ENCODE data around the gene PRKACA.

PRKACA gene

GRCh38 chr19:14116525-14116917 is 1.0 kb downstream of the PRKACA start:
- FAIRE-seq (no peak), DNase-seq (ENCODE audit: insufficient read length, low spot score) (no peak)
- TF ChIP-seq CTCF (IDR thresholded peaks at IDR 0.05; ENCODE audit: insufficient read depth, missing control alignments) = no peak

- no peak for FAIRE-seq
- no peak for DNase-seq (ENCODE audit: insufficient read length, low spot score)
- no peak for TF ChIP-seq CTCF (IDR thresholded peaks at IDR 0.05; ENCODE audit: insufficient read depth, missing control alignments)
Measured at GRCh38 chr19:14115756-14116155, 1.8 kb downstream of the PRKACA start.

GRCh38 chr19:14114854-14115253 is 2.7 kb downstream of the PRKACA start:
- TF ChIP-seq CTCF (IDR thresholded peaks at IDR 0.05; ENCODE audit: insufficient read depth, missing control alignments) = peak; percentile 30
- DNase-seq (ENCODE audit: insufficient read length, low spot score) = no peak
- FAIRE-seq = no peak

- no peak for TF ChIP-seq CTCF (IDR thresholded peaks at IDR 0.05; ENCODE audit: insufficient read depth, missing control alignments)
- DNase-seq (ENCODE audit: insufficient read length, low spot score) (no peak), FAIRE-seq (no peak)
Measured at GRCh38 chr19:14114439-14114838, 3.1 kb downstream of the PRKACA start.

- peak; percentile 10 for TF ChIP-seq CTCF (IDR thresholded peaks at IDR 0.05; ENCODE audit: insufficient read depth, missing control alignments)
- FAIRE-seq (no peak), DNase-seq (ENCODE audit: insufficient read length, low spot score) (no peak)
Measured at GRCh38 chr19:14113762-14114414, 3.7 kb downstream of the PRKACA start.

- TF ChIP-seq CTCF (IDR thresholded peaks at IDR 0.05; ENCODE audit: insufficient read depth, missing control alignments) = no peak
- DNase-seq (ENCODE audit: insufficient read length, low spot score) (no peak), FAIRE-seq (no peak)
Measured at GRCh38 chr19:14112809-14113385, 4.7 kb downstream of the PRKACA start.

- TF ChIP-seq CTCF (IDR thresholded peaks at IDR 0.05; ENCODE audit: insufficient read depth, missing control alignments) = no peak
- FAIRE-seq = no peak
- no peak for DNase-seq (ENCODE audit: insufficient read length, low spot score)
Measured at GRCh38 chr19:14112051-14112808, 5.3 kb downstream of the PRKACA start.
